ENCODE measurements around the gene CCDC171.
A peak's percentile ranks its signal among the peaks of the same experiment; 100 is the strongest.

The CCDC171 gene

DNA sequence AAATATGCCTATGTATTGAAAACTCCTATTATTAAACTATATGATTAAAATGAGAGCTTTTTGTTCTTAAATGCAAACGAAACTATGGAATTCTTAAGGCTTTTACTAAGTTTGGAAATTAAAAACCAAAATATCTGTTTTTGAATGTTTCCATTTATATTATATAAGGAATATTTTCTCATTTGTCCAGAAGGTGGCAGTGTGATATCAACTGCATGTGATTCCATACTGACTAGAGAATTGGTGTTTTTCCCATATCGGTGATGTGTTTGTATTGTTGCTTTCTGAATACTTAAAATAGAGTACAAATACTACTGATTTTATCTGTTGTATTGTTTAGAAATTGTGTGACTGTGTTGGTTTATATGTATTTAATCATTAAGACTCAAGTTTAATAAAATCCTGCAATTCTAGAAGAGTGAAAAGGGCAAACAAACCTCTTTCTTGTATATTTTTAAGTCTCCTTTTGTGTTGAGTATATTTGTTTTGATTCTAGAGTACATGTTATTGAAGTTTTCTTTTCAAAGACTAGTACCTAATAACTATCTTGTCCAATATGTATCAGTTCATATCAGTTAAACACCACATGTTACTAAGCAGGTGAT lies 320.8 kb downstream of the CCDC171 start:
- DNase-seq (ENCODE audit: low spot score), result peak; percentile 10
- TF ChIP-seq, protein P1, sequence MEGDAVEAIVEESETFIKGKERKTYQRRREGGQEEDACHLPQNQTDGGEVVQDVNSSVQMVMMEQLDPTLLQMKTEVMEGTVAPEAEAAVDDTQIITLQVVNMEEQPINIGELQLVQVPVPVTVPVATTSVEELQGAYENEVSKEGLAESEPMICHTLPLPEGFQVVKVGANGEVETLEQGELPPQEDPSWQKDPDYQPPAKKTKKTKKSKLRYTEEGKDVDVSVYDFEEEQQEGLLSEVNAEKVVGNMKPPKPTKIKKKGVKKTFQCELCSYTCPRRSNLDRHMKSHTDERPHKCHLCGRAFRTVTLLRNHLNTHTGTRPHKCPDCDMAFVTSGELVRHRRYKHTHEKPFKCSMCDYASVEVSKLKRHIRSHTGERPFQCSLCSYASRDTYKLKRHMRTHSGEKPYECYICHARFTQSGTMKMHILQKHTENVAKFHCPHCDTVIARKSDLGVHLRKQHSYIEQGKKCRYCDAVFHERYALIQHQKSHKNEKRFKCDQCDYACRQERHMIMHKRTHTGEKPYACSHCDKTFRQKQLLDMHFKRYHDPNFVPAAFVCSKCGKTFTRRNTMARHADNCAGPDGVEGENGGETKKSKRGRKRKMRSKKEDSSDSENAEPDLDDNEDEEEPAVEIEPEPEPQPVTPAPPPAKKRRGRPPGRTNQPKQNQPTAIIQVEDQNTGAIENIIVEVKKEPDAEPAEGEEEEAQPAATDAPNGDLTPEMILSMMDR (IDR thresholded peaks at IDR 0.05; ENCODE audit: extremely low read depth, missing control alignments), result peak; percentile 27

DNA sequence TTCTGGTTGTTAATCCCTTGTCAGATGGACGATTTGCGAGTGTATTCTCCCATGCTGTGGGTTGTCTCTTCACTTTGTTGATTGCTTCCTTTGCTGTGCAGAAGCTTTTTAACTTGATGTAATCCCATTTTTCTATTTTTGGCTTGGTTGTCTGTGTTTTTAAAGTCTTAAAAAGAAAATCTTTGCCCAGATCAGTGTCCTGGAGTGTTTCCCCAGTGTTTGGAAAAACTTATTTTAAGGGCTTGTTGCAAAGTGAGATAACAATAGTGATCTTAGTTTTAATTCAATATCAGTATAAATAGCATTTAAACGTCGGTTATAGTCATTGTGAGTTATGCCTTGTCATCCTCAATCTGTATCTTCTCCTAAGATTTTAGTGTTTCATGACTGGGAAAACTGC lies 329.5 kb downstream of the CCDC171 start:
- TF ChIP-seq, protein P1 (IDR thresholded peaks at IDR 0.05; ENCODE audit: extremely low read depth, missing control alignments), result no peak

DNA sequence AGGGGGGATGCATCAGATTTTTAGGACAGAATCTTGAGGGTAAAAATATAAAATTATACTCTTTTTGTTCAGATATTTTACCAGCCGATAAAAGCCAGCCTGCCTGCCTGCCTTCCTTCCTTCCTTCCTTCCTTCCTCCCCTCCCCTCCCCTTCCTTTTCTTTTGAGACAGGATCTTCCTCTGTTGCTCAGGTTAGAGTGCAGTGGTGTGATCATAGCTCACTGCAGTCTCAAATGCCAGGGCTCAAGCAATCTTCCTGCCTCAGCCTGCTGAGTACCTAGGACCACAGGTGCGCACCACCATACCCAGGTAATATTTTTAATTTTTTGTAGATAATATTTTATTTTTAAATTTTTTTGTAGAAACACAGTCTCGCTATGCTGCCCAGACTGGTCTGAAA lies 330.0 kb downstream of the CCDC171 start:
- DNase-seq (ENCODE audit: low spot score), result no peak
- TF ChIP-seq, protein P1 (IDR thresholded peaks at IDR 0.05; ENCODE audit: extremely low read depth, missing control alignments), result no peak

More for the DNA sequence above, 329.5 kb downstream of the CCDC171 start:
- no peak for DNase-seq (ENCODE audit: low spot score)

DNA sequence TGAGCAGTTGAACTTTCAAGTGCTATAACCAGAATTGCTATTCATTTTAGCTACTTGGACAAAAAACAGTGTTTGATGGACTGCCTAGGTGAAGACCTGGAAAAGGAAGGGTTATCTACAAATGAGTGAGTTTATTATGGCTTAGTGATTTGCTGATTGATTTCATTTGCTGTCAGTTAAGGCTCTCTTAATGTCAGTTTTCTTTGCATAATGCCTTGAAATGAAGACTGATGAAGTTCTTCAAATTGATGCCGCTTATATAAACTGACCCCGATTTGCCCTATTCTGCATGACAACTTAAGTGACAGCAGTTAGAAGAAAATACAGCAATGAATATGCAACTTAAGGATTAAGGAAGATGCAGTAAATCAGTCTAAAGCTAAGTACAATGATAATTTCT lies 332.6 kb downstream of the CCDC171 start:
- TF ChIP-seq, protein P1 (IDR thresholded peaks at IDR 0.05; ENCODE audit: extremely low read depth, missing control alignments), result no peak
- DNase-seq (ENCODE audit: low spot score), result no peak

DNA sequence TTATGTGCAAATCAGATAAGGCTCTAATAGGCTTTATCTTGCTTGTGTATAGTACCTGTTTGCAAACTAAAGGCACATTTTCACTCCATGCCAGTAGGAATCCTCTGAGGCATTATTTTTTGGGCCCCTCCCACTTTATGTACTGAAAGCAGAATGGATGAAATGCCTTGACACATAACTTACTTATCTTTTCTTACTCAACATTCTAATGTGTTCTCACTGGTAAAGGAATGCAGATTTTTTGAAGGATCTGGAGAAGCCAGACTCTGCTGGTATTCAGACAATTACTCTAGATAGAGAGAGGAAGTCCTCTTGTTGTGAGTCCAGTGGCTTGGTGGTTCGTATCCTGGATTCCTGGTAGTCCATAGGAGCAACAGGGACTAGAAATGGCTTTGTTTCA lies 336.7 kb downstream of the CCDC171 start:
- DNase-seq (ENCODE audit: low spot score), result no peak
- TF ChIP-seq, protein P1 (IDR thresholded peaks at IDR 0.05; ENCODE audit: extremely low read depth, missing control alignments), result no peak

DNA sequence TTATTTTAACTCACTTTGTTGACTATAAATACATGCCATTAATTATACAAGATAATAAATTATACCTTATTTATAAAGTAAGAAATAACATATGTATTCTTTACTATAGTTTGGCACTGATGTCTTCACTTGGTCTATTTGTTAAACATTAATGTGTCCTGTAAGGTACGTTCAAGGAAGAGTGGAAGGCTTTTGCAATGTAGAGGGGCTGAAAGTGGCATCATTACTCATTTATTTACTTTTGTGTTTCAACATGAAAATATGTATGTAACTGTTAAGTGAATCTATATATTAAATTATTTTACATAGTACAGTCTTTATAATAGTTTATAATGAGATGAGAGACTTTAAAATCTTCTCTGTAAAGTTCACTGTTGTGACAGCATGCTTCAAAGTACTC lies 348.7 kb downstream of the CCDC171 start:
- TF ChIP-seq, protein P1 (IDR thresholded peaks at IDR 0.05; ENCODE audit: extremely low read depth, missing control alignments), result no peak
- DNase-seq (ENCODE audit: low spot score), result no peak

DNA sequence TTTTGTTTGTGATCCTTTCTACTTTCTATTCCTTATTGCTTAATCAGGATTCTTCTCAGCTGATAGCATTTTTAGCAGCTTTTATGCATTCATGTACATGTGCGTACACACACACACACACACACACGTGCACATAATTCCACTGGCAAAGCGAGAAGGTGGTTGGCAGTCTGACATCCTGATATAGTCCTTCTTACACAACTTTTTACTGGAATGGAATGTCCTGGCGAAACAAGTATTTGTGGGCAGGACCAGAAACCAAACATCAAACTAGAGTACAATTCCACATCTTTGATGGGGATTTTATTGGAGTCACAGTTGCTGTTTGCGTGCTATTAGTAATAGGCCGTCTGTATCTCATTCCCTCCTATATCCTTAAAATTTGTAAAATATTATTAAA lies 356.5 kb downstream of the CCDC171 start:
- TF ChIP-seq, protein P1 (IDR thresholded peaks at IDR 0.05; ENCODE audit: extremely low read depth, missing control alignments), result no peak
- DNase-seq (ENCODE audit: low spot score), result no peak

Measured in GM20000 (cell line).